ENCODE measurements around the gene PSMF1.

DNA sequence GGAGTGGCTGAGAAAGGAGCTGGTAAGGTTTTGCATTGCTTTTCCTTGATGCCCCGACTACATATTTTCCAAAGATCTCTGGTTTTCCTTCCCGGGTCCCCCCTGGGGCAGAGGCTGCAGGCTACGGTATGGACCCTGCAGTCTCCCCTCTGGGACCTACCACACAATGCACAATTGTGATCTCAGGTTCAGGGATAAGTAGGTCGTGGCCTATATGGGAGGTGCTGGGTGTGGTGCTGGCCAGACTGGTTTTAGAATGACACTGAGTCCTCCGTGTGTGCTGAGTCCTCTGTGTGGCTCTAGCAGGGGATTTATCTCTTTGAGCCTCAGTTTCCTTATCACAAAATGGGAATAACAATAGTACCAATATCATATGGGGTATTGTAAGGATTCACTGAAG lies 85.2 kb downstream of the PSMF1 start:
- TF ChIP-seq, protein P1, sequence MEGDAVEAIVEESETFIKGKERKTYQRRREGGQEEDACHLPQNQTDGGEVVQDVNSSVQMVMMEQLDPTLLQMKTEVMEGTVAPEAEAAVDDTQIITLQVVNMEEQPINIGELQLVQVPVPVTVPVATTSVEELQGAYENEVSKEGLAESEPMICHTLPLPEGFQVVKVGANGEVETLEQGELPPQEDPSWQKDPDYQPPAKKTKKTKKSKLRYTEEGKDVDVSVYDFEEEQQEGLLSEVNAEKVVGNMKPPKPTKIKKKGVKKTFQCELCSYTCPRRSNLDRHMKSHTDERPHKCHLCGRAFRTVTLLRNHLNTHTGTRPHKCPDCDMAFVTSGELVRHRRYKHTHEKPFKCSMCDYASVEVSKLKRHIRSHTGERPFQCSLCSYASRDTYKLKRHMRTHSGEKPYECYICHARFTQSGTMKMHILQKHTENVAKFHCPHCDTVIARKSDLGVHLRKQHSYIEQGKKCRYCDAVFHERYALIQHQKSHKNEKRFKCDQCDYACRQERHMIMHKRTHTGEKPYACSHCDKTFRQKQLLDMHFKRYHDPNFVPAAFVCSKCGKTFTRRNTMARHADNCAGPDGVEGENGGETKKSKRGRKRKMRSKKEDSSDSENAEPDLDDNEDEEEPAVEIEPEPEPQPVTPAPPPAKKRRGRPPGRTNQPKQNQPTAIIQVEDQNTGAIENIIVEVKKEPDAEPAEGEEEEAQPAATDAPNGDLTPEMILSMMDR (IDR thresholded peaks at IDR 0.05; ENCODE audit: poor library complexity, severe bottlenecking): no peak
- TF ChIP-seq EP300 (conservative IDR thresholded peaks at IDR 0.05; ENCODE audit: poor library complexity, severe bottlenecking) (no peak), POLR2AphosphoS5 (IDR thresholded peaks at IDR 0.05) (no peak), EZH2 (IDR thresholded peaks at IDR 0.05; ENCODE audit: borderline replicate concordance, insufficient read depth, low read length, poor library complexity, severe bottlenecking) (no peak), SMC3 (conservative IDR thresholded peaks at IDR 0.05; ENCODE audit: poor library complexity) (no peak)
